Activated CD4-positive, alpha-beta memory T cell treated with anti-CD3 and anti-CD28 coated beads, Interleukin-2, amount 10 ng/mL, durations not matched to agents 7 days and 5 days (primary cell): ENCODE data around the gene GIMAP8. TPM values are rescaled to one million over a fixed set of nuclear protein-coding genes. Genes with fewer than 3 reads are reported as not detected.
A peak's percentile ranks its signal among the peaks of the same experiment; 100 is the strongest.
"Not testable (repeated sequence)": the region's sequence is repeated elsewhere in the genome, so short reads cannot be mapped to it uniquely, and the experiment has no call there.

Experiments used
- CTCF ChIA-PET: fragments of 350-600 bp; sonication (Branson Sonifier 250); formaldehyde crosslinking; loops from one replicate; lab custom pipeline; 2021; ENCODE audit warnings: antibody characterized with exemption, inconsistent platforms; lab: Charles Lee
- POLR2A ChIA-PET: fragments of 350-600 bp; sonication (Branson Sonifier 250); formaldehyde crosslinking; loops from one replicate; lab custom pipeline; 2021; ENCODE audit warnings: antibody characterized with exemption; lab: Charles Lee
- DNase-seq: peaks from one replicate; pipeline ENCODE4 v3.0.0-alpha.2; 2020
- H3K27ac Mint-ChIP-seq: one replicate; pipeline ENCODE4 v1.8.0; 2021; ENCODE audit warnings: mild to moderate bottlenecking, mixed read lengths
- H3K27me3 Mint-ChIP-seq: one replicate; pipeline ENCODE4 v1.8.0; 2021; ENCODE audit warnings: mixed read lengths
- H3K36me3 Mint-ChIP-seq: one replicate; pipeline ENCODE4 v1.8.0; 2021; ENCODE audit warnings: low read depth, mixed read lengths
- H3K4me1 Mint-ChIP-seq: one replicate; pipeline ENCODE4 v1.8.0; 2021; ENCODE audit warnings: mixed read lengths
- H3K4me3 Mint-ChIP-seq: one replicate; pipeline ENCODE4 v1.8.0; 2021; ENCODE audit warnings: mild to moderate bottlenecking, mixed read lengths
- H3K9me3 Mint-ChIP-seq: one replicate; pipeline ENCODE4 v1.8.0; 2021; ENCODE audit warnings: mixed read lengths
- total RNA-seq, 2 experiments: library from RNA; stranded (reverse); gene quantifications; one replicate each; pipeline ENCODE4 v1.2.3, GENCODE V29; 2021

Gene GIMAP8
- total RNA-seq, 2 experiments from 2014 or later: 25.1 to 26.4 TPM

DNA sequence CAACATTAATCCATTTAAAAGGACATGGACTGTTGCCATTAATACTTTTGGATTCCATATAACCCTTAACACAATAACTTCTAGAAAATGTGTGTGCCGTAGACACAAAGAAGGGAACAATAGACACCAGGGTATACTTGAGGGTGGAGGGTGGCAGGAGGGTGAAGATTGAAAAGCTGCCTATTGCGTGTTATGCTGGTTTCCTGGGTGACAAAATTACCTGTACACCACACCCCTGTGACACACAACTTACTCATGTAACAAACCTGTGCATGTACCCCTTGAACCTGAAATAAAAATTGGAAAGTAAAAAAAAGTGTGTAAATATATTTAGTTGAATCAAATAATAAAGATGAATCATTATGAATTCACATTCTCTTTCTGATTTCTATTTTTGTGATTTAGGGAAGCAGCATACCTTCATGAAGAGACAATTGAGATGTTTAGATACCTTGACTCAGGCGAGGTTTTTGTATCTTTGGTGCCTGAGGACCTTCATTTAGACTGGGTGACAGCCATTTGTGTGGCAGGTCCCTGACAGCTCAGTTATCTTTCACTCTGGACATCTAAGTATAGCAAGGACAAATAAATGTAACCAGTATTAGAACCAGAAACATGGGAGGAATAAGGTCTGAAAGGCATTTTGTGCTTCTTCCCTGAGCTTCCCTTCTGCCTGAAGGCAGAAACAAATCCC, 28.7 kb downstream of the GIMAP8 start:
- DNase-seq: no peak
- H3K4me1 Mint-ChIP-seq: peaks cover 91% of the 10 kb centered on the region
- H3K4me3 Mint-ChIP-seq: peak overlapping the region; percentile 0
- peaks cover 64% of the 10 kb centered on the region for H3K36me3 Mint-ChIP-seq
- peaks cover 8% of the 10 kb centered on the region for H3K9me3 Mint-ChIP-seq
- H3K27ac Mint-ChIP-seq: peak overlapping the region; percentile 99
- ChIA-PET POLR2A (interaction anchor here (1.2 to 13.0 kb wide), 10 partner anchors 12 to 277 kb away, joined by 3 to 192 read pairs (median 4); partner anchors contain the start of genes GIMAP4, GIMAP7 and GIMAP8), CTCF (interaction anchor here (0.6 to 1.8 kb wide), 6 partner anchors 8 to 92 kb away, joined by 3 to 5 read pairs (median 3); no protein-coding TSS in a partner anchor)
- no peaks in the 10 kb centered on the region for H3K27me3 Mint-ChIP-seq

DNA sequence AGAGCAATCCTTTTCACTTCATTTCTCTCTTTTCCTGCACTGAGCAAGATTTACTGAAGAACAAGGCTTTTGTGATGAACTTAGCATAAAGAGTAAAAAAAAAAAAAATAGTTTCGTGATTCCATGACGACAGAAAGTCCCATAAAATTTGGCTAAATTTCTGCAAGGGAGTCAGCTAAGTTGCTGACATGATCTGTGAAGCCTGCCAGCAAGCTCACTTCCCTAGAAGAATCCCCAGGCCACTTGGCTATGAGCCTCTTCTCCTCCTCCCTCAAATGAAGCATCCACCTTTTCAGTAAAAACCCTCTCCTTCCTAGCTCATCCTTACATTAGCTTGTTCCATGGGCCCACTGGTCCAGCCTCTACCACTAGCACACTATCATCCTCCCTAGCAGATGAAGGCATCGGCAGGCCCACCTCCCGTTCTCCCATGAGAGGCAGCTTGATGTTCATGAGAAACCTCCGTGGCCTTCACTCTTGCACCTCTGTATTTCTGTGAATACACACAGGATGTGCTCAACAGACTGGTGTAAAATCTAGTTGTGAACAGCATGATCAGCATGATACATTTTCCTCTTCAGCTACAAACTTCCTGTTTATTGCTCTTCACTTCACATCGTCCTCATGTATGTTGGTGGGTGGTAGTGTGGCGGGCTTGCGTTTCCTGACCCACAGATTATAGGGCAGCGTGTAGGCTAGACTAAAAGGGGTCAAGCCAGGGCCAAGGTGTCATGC, 30.9 kb downstream of the GIMAP8 start:
- DNase-seq: peak; percentile 70
- Mint-ChIP-seq H3K27me3 (no peaks in the 10 kb centered on the region), H3K36me3 (peaks cover 51% of the 10 kb centered on the region), H3K4me3 (peak overlapping the region; percentile 81), H3K4me1 (peaks cover 95% of the 10 kb centered on the region), H3K27ac (peak overlapping the region; percentile 99), H3K9me3 (peaks cover 6% of the 10 kb centered on the region)
- ChIA-PET POLR2A (interaction anchor here (0.6 to 13.0 kb wide), 30 partner anchors 11 to 429 kb away, joined by 3 to 192 read pairs (median 7); partner anchors contain the start of genes ACTR3C, GIMAP1, GIMAP2 and GIMAP4), CTCF (interaction anchor here (0.7 to 2.0 kb wide), 15 partner anchors 9 to 276 kb away, joined by 3 to 12 read pairs (median 4); partner anchors contain the start of gene GIMAP7)

DNA sequence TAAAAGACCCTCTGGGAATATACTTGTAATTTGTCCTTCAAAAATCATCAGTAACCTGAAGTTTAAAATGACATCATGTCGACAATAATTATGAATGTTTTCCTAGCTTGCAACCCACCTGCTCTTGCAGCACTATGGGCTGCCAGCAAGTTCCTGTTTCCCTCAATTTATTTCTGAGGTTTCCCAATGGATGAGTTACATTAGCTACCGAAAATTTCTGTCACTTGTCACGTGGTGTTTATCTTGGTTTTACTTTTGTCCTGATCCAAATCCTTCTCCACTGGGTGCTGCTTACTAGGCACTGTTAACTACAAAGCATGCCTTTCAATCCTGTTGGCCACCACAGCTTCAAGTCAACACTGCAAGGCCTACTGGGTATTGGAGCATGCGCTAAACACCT, 31.5 kb downstream of the GIMAP8 start:
- peak overlapping the region; percentile 99 for H3K27ac Mint-ChIP-seq
- H3K36me3 Mint-ChIP-seq: peaks cover 49% of the 10 kb centered on the region
- H3K9me3 Mint-ChIP-seq: peaks cover 4% of the 10 kb centered on the region
- H3K27me3 Mint-ChIP-seq: no peaks in the 10 kb centered on the region
- ChIA-PET POLR2A (interaction anchor here (0.7 to 13.0 kb wide), 24 partner anchors 11 to 274 kb away, joined by 3 to 192 read pairs (median 8); partner anchors contain the start of genes ACTR3C, GIMAP1, GIMAP2 and GIMAP4), CTCF (interaction anchor here (1.0 to 2.0 kb wide), 12 partner anchors 8 to 275 kb away, joined by 3 to 12 read pairs (median 5); partner anchors contain the start of gene GIMAP7)
- peak overlapping the region; percentile 81 for H3K4me3 Mint-ChIP-seq
- DNase-seq: no peak
- H3K4me1 Mint-ChIP-seq: peaks cover 93% of the 10 kb centered on the region

DNA sequence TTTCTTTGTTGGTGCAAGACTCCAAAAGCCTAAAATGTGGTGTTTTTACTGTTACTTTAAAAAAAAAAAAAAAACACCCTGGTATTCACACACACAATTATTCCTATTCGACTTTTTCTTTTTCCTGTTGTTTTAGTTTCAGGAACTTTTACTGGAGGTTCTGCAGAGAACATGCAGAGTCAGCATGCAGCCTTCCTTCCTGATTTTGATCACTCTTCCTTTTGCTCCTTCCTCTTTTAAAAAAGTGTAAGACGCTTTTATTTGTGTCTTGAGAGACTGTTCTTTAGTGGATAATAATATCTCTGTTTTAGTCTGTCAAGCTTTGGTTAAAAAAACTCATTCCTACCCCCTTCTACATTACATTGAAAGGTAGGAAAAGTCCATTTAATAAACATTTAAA, 33.1 kb downstream of the GIMAP8 start:
- POLR2A ChIA-PET: interaction anchor here (1.1 to 5.7 kb wide), 8 partner anchors 19 to 258 kb away, joined by 3 to 86 read pairs (median 6); partner anchors contain the start of genes GIMAP1, GIMAP4, GIMAP7 and GIMAP8
- CTCF ChIA-PET: interaction anchor here (0.9 to 1.2 kb wide), 2 partner anchors 28 to 31 kb away, joined by 4 read pairs; partner anchors contain the start of gene GIMAP7

DNA sequence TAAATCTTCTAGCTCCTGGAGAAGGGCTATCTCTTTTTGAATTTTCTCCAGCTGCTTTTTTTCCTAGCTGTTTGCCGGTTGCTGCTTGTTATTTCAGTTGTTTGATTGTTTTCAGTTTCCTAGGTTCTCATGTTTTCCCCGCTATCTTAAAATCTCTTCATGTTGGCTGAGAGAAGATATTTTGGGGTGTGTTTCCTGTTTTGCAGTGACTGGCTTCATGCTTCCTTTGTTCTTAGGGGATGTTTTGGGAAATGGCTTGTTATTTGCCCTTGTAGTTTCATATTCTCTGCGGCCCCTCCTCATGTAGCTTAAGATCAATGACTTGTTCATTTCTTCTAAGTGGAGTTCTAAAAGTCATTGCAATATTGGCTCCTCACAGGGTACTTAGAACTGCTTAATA, 33.6 kb downstream of the GIMAP8 start:
- Mint-ChIP-seq H3K4me1 (peaks cover 76% of the 10 kb centered on the region), H3K4me3 (peak overlapping the region; percentile 61), H3K36me3 (peaks cover 32% of the 10 kb centered on the region), H3K27ac (peak overlapping the region; percentile 99)
- DNase-seq, H3K9me3 Mint-ChIP-seq, H3K27me3 Mint-ChIP-seq: not testable (repeated sequence)
- CTCF ChIA-PET: interaction anchor here (0.9 to 1.2 kb wide), 2 partner anchors 28 to 30 kb away, joined by 4 read pairs; partner anchors contain the start of gene GIMAP7
- POLR2A ChIA-PET: interaction anchor here (1.1 to 4.5 kb wide), 9 partner anchors 18 to 257 kb away, joined by 3 to 86 read pairs (median 4); partner anchors contain the start of genes GIMAP1, GIMAP4, GIMAP7 and GIMAP8

More for the DNA sequence above, 33.1 kb downstream of the GIMAP8 start:
- DNase-seq, H3K27me3 Mint-ChIP-seq, H3K9me3 Mint-ChIP-seq: not testable (repeated sequence)
- peaks cover 37% of the 10 kb centered on the region for H3K36me3 Mint-ChIP-seq
- H3K27ac Mint-ChIP-seq: peak overlapping the region; percentile 99
- peak overlapping the region; percentile 61 for H3K4me3 Mint-ChIP-seq
- peaks cover 81% of the 10 kb centered on the region for H3K4me1 Mint-ChIP-seq

DNA sequence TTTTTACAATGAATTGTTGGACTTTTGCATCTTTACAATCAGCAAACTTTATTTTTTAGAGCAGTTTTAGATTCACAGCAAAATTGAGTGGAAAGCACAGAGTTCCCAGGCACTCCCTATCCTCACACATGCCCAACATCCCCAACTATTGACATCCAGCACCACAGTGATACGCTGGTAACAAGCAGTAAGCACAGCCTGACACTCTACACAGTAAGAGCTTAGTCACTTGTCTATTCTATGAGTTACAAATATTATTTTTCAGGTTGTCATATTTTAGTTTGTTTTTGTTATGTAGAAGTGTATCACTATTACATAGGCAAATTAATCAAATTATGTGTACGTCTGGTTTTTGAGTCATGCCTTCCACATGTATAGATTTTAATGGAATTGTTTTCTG, 37.2 kb downstream of the GIMAP8 start:
- ChIA-PET POLR2A (interaction anchor here (0.7 kb wide), 1 partner anchor 24 kb away, joined by 4 read pairs; no protein-coding TSS in a partner anchor), CTCF (no interaction called here)
- Mint-ChIP-seq H3K27me3 (no peaks in the 10 kb centered on the region), H3K9me3 (peaks cover 20% of the 10 kb centered on the region), H3K4me3 (no peak overlapping the region), H3K27ac (no peak overlapping the region), H3K36me3 (peaks cover 35% of the 10 kb centered on the region), H3K4me1 (peaks cover 57% of the 10 kb centered on the region)
- no peak for DNase-seq

DNA sequence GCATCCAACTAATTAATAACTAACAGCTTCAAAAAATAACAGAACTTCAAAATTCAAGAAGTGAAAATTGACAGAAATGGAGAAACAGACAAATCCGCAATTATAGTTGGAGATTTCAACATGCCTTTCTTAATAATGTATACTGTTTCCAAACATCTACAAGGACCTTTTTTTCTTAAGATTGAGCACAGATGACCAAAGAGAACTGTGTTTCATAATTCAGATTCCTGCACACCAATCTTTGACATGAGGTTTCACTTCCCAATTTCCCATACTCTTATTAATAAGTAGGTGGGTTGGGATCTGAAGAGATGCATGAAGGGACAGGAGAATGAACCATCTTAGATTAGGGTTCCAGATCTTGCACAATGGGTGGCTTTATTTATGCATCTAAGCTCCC, 39.4 kb downstream of the GIMAP8 start:
- Mint-ChIP-seq H3K27ac (no peak overlapping the region), H3K9me3 (peaks cover 25% of the 10 kb centered on the region), H3K27me3 (no peaks in the 10 kb centered on the region), H3K4me1 (peaks cover 37% of the 10 kb centered on the region), H3K4me3 (no peak overlapping the region), H3K36me3 (peaks cover 33% of the 10 kb centered on the region)
- ChIA-PET POLR2A (no interaction called here), CTCF (interaction anchor here (1.1 kb wide), 1 partner anchor 9 kb away, joined by 3 read pairs; no protein-coding TSS in a partner anchor)
- DNase-seq: no peak

DNA sequence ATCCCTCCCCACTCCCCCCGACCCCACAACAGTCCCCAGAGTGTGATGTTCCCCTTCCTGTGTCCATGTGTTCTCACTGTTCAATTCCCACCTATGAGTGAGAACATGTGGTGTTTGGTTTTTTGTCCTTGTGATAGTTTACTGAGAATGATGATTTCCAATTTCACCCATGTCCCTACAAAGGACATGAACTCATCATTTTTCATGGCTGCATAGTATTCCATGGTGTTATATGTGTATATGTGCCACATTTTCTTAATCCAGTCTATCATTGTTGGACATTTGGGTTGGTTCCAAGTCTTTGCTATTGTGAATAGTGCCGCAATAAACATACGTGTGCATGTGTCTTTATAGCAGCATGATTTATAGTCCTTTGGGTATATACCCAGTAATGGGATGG, 43.0 kb downstream of the GIMAP8 start:
- POLR2A ChIA-PET, DNase-seq, H3K27me3 Mint-ChIP-seq, CTCF ChIA-PET, H3K4me3 Mint-ChIP-seq, H3K27ac Mint-ChIP-seq: not testable (repeated sequence)
- peaks cover 36% of the 10 kb centered on the region for H3K9me3 Mint-ChIP-seq
- peaks cover 23% of the 10 kb centered on the region for H3K4me1 Mint-ChIP-seq
- peaks cover 40% of the 10 kb centered on the region for H3K36me3 Mint-ChIP-seq

DNA sequence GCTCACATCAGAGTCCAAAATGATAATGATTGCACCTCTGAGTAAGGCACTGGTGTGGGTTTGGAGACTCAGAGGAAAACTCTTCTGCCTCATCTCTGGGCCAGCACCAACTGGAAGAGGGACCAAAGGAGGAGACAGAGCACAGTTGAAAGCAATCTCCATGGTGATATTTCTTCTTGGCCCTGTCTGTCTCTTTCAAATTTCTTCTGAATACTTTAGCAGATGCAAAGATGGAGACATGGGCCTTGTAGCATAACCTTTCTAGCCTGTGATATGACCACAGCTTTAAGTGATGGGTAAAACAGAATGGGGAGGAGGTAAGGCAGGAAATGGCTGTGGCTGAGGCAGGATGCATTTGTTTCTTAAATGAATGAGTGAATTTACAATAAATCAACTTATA, 52.1 kb downstream of the GIMAP8 start:
- peak; percentile 68 for DNase-seq

DNA sequence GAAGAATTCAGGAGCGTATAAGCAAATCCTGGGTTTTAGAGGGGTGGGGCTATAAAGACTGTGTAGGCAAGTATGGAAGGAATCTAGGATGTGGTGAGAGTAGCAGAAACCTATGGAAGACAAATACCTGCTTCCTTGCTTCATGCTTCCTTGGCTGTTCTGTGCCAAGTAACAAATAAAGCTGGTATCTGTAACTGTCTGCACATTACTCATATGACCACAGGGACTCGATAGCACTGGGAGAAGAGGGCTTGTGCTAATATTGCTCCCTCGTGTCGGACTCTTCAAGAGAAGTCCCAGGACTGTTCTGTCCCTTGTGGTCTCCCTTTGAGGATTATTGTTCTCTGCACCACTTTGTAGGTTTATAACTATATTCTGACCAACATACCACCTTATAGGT, 52.7 kb downstream of the GIMAP8 start:
- no peaks in the 10 kb centered on the region for H3K27me3 Mint-ChIP-seq
- peak overlapping the region; percentile 90 for H3K27ac Mint-ChIP-seq
- H3K36me3 Mint-ChIP-seq: peaks cover 53% of the 10 kb centered on the region
- H3K9me3 Mint-ChIP-seq: peaks cover 25% of the 10 kb centered on the region
- no peak for DNase-seq
- ChIA-PET POLR2A (interaction anchor here (0.7 to 4.5 kb wide), 20 partner anchors 8 to 252 kb away, joined by 3 to 108 read pairs (median 4); partner anchors contain the start of genes GIMAP1, GIMAP4, GIMAP6 and GIMAP7), CTCF (interaction anchor here (1.0 to 4.6 kb wide), 9 partner anchors 8 to 516 kb away, joined by 4 to 35 read pairs (median 7); partner anchors contain the start of genes GIMAP7 and GIMAP8)
- peak overlapping the region; percentile 29 for H3K4me3 Mint-ChIP-seq
- H3K4me1 Mint-ChIP-seq: peaks cover 79% of the 10 kb centered on the region

More for the DNA sequence above, 52.1 kb downstream of the GIMAP8 start:
- H3K4me3 Mint-ChIP-seq: peak overlapping the region; percentile 29
- H3K27me3 Mint-ChIP-seq: no peaks in the 10 kb centered on the region
- peak overlapping the region; percentile 90 for H3K27ac Mint-ChIP-seq
- H3K4me1 Mint-ChIP-seq: peaks cover 75% of the 10 kb centered on the region
- CTCF ChIA-PET: interaction anchor here (1.0 to 4.6 kb wide), 11 partner anchors 9 to 516 kb away, joined by 3 to 35 read pairs (median 7); partner anchors contain the start of genes GIMAP7 and GIMAP8
- peaks cover 57% of the 10 kb centered on the region for H3K36me3 Mint-ChIP-seq
- H3K9me3 Mint-ChIP-seq: peaks cover 30% of the 10 kb centered on the region
- POLR2A ChIA-PET: interaction anchor here (0.7 to 4.5 kb wide), 18 partner anchors 9 to 253 kb away, joined by 3 to 108 read pairs (median 4); partner anchors contain the start of genes GIMAP1, GIMAP4, GIMAP7 and GIMAP8

DNA sequence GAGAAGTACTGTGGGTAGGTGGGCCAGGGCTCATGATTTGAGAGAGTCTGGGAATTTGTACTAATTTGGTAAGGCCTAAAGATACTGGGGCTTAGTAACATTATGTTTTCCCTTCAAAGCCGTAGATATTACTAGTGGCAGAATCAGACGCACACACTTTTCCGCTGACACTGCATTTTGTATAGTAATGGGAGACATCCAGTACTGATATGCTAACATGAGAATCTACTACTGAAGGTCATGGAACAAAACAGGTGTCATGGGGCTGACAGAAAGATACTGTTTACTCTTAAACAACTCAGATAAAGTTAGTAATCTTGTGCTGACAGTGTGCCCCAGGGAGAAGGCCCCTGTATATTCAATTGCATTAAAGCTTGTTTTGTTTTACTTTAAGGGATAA, 53.2 kb downstream of the GIMAP8 start:
- H3K27ac Mint-ChIP-seq: peak overlapping the region; percentile 90
- H3K27me3 Mint-ChIP-seq: no peaks in the 10 kb centered on the region
- H3K36me3 Mint-ChIP-seq: peaks cover 49% of the 10 kb centered on the region
- ChIA-PET POLR2A (interaction anchor here (0.7 to 4.5 kb wide), 13 partner anchors 8 to 252 kb away, joined by 3 to 108 read pairs (median 4); partner anchors contain the start of genes GIMAP4, GIMAP6, GIMAP7 and GIMAP8), CTCF (interaction anchor here (0.8 to 4.6 kb wide), 5 partner anchors 11 to 55 kb away, joined by 3 to 35 read pairs (median 4); partner anchors contain the start of gene GIMAP7)
- H3K4me3 Mint-ChIP-seq: no peak overlapping the region
- no peak for DNase-seq
- peaks cover 81% of the 10 kb centered on the region for H3K4me1 Mint-ChIP-seq
- H3K9me3 Mint-ChIP-seq: peaks cover 22% of the 10 kb centered on the region
